Panc1 (cell line): ENCODE results near the gene GFRA1.

Source experiments
- CTCF ChIP-seq: fragments of 450-650 bp; IDR thresholded peaks from 2 replicates; pipeline ENCODE4 v1.5.1; 2017; ENCODE audit warnings: mild to moderate bottlenecking
- POLR2AphosphoS5 ChIP-seq: IDR thresholded peaks from 2 replicates; pipeline ENCODE4 v1.6.1; 2012; ENCODE audit warnings: mild to moderate bottlenecking, low read depth, low read length, moderate library complexity
- REST ChIP-seq, 2 experiments: IDR thresholded peaks; 2 replicates each; pipeline ENCODE4 v1.6.1; 2011 to 2012; ENCODE audit warnings: low read depth in 2 of 2, control low read depth in 1 of 2, low read length in 1 of 2, mild to moderate bottlenecking in 1 of 2, moderate library complexity in 1 of 2; ENCODE audit not compliant: insufficient read depth in 1 of 2
- SIN3A ChIP-seq: IDR thresholded peaks from 2 replicates; pipeline ENCODE4 v1.6.1; 2012; ENCODE audit warnings: low read depth, mild to moderate bottlenecking, low read length, moderate library complexity, borderline replicate concordance; ENCODE audit not compliant: insufficient read depth
- TCF7L2 ChIP-seq: IDR thresholded peaks from 2 replicates; pipeline ENCODE4 v1.6.1; 2011; ENCODE audit warnings: mild to moderate bottlenecking, low read depth, low read length, inconsistent platforms

- TF ChIP-seq CTCF (no peak), POLR2AphosphoS5 (no peak), TCF7L2 (no peak), REST (IDR thresholded peaks at IDR 0.05; ENCODE audit: insufficient read depth in 1 of 2, low read depth in 2 of 2, low read length in 1 of 2) (no peak), SIN3A (no peak)
Observed at GRCh38 chr10:116125180-116125579, 147.8 kb downstream of the GFRA1 start.
